ENCODE measurements around the gene ANKRD12. TPM values are rescaled to one million over a fixed set of nuclear protein-coding genes. Genes with fewer than 3 reads are reported as not detected.

ANKRD12 gene
- total RNA-seq, 4 donors from 2014 or later = 49.8 to 68.4 (median 54.1) TPM

DNA sequence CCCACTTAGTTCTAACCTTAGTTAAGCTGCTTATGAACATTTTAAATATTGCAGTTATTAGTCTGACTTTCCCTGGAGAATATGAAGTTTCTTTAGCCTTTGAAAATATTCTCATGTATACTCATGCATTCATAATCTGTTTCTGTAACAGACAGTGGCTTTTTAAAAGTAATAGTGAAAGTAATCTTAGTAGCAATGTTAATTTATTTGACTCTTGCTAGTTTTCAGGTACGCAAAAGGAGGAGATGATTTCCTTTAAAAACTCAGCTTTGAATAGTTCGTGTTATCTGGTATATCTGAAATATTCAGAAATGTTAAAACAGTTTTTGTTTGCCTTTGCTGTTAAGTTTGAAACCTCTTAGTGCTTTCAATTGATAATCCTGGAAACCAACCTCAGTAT lies 3.8 kb downstream of the ANKRD12 start:
- intact Hi-C loops (cut with DNase I; ENCODE audit: low total_unique reads) = loop anchor here (10.0 kb wide), 1 partner anchor 66 kb away; no protein-coding TSS in a partner anchor
- 26 to 37% methylated on average over 2 of the region's 2 CpGs for WGBS, 2 donors
- TF ChIP-seq POLR2A (IDR thresholded peaks at IDR 0.05) (no peak), CTCF (IDR thresholded peaks at IDR 0.05) (no peak)
- DNase-seq (ENCODE audit: low spot score in 2 of 2) = no peak
- H3K4me3 ChIP-seq (ENCODE audit: low read depth, poor library complexity, severe bottlenecking) = no peak overlapping the region

DNA sequence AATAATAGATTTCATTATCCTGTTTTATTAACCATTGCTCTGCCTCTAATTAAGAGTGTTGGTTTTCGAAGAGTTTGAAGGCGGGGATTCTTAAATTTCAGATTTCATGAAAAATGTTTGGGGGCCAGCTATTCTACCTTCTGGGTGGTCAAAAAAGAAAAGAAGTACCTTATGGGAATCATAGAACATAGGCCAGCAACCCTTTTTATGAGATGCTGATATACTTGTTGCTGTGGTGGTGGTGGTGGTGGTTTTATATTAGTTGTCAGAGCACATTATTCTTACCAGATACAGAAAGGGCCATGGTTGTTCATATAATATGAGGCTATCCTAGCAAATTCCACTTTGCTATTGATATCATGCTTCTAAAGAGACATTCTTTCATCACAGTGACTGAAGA lies 4.4 kb downstream of the ANKRD12 start:
- intact Hi-C loops (cut with DNase I; ENCODE audit: low total_unique reads) = loop anchor here (10.0 kb wide), 1 partner anchor 66 kb away; no protein-coding TSS in a partner anchor
- DNase-seq (ENCODE audit: low spot score in 2 of 2) = no peak
- no peak for TF ChIP-seq CTCF (IDR thresholded peaks at IDR 0.05)
- TF ChIP-seq POLR2A (IDR thresholded peaks at IDR 0.05) = no peak
- no peak overlapping the region for H3K4me3 ChIP-seq (ENCODE audit: low read depth, poor library complexity, severe bottlenecking)
- 92 to 93% methylated on average over 2 of the region's 2 CpGs for WGBS, 2 donors

DNA sequence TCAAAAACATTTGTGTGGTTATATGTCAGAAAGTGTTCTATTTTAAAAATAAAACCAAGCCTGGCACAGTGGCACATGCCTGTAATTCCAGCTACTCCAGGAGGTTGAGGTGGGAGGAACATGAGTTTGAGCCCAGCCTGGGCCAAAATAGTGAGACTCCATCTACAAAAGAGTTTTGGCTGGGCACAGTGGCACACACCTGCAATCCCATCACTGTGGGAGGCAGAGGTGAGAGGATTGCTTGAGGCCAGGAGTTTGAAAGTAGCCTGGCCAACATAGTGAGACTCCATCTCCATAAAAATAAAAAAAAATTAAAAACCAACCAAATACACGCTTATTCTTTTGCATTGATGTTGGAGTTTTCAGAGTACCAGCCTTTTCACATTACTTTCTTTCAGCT lies 9.6 kb downstream of the ANKRD12 start:
- intact Hi-C loops (cut with DNase I; ENCODE audit: low total_unique reads) = loop anchor here (10.0 kb wide), 1 partner anchor 71 kb away; no protein-coding TSS in a partner anchor

GRCh38 chr18:9147440-9148202 lies 11.0 kb downstream of the ANKRD12 start:
- TF ChIP-seq POLR2A (IDR thresholded peaks at IDR 0.05) = no peak
- peak in 1 of 3 donors; percentile 57 for TF ChIP-seq CTCF (IDR thresholded peaks at IDR 0.05)
- peak in 1 of 2 donors; percentile 31 for DNase-seq (ENCODE audit: low spot score in 2 of 2)
- WGBS, 2 donors = 16 to 29% methylated on average over 1 of the region's 1 CpG
- intact Hi-C loops (cut with DNase I; ENCODE audit: low total_unique reads) = loop anchor here (10.0 kb wide), 1 partner anchor 73 kb away; no protein-coding TSS in a partner anchor
- H3K4me3 ChIP-seq (ENCODE audit: low read depth, poor library complexity, severe bottlenecking) = no peak overlapping the region

More for the DNA sequence above, 9.6 kb downstream of the ANKRD12 start:
- WGBS, 2 donors = 78 to 87% methylated on average over 1 of the region's 1 CpG
- TF ChIP-seq POLR2A (IDR thresholded peaks at IDR 0.05) = no peak
- no peak for TF ChIP-seq CTCF (IDR thresholded peaks at IDR 0.05)
- no peak for DNase-seq (ENCODE audit: low spot score in 2 of 2)
- no peak overlapping the region for H3K4me3 ChIP-seq (ENCODE audit: low read depth, poor library complexity, severe bottlenecking)

DNA sequence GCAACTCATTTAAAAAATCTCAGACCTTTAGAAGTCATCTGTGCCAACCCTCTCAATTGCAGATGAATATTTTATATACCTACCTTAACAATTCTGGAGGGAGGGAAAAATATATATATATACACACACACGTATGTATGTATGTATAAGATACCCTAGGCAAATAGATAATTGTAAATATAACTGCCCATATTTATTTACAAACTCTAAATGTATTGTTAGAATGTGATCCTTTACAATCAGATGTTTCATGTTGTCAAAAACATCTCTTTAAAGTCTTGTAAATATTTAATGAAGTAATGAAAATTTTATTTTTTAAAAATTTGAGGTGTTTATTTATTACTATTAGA lies 11.6 kb downstream of the ANKRD12 start:
- DNase-seq (ENCODE audit: low spot score in 2 of 2) = no peak
- no peak for TF ChIP-seq CTCF (IDR thresholded peaks at IDR 0.05)
- no peak for TF ChIP-seq POLR2A (IDR thresholded peaks at IDR 0.05)
- 28 to 30% methylated on average over 1 of the region's 1 CpG for WGBS, 2 donors
- intact Hi-C loops (cut with DNase I; ENCODE audit: low total_unique reads) = loop anchor here (10.0 kb wide), 1 partner anchor 73 kb away; no protein-coding TSS in a partner anchor
- no peak overlapping the region for H3K4me3 ChIP-seq (ENCODE audit: low read depth, poor library complexity, severe bottlenecking)
